ENCODE data around the gene CSKMT. TPM values are rescaled to one million over a fixed set of nuclear protein-coding genes. Genes with fewer than 3 reads are reported as not detected.
A peak's percentile ranks its signal among the peaks of the same experiment; 100 is the strongest.
"Not testable (repeated sequence)": the region's sequence is repeated elsewhere in the genome, so short reads cannot be mapped to it uniquely, and the experiment has no call there.

CSKMT gene
- 21.9 TPM for polyA plus RNA-seq (2012; ENCODE audit: missing spikeins)

GRCh38 chr11:62665075-62665598 is at the start of gene CSKMT, which contains the start of gene C11orf98:
Gene CSKMT (plus strand): TSS chr11:62665312. CDS start chr11:62665880, 568 bp downstream.
Gene C11orf98 (minus strand): TSS chr11:62665210. CDS start chr11:62665169, 41 bp downstream.
- FAIRE-seq (peak; percentile 85), DNase-seq (ENCODE audit: insufficient read length) (peak; percentile 93)
- peak; percentile 99 for TF ChIP-seq POLR2A (IDR thresholded peaks at IDR 0.05; ENCODE audit: low read depth, low read length)
- TF ChIP-seq TAF1 (IDR thresholded peaks at IDR 0.05; ENCODE audit: borderline replicate concordance, low read depth, low read length), result peak; percentile 98
- peak; percentile 99 for TF ChIP-seq POLR2AphosphoS5 (IDR thresholded peaks at IDR 0.05; ENCODE audit: low read depth, low read length)

- FAIRE-seq, result no peak
- no peak for DNase-seq (ENCODE audit: insufficient read length)
- TF ChIP-seq POLR2AphosphoS5 (IDR thresholded peaks at IDR 0.05; ENCODE audit: low read depth, low read length) (no peak), POLR2A (IDR thresholded peaks at IDR 0.05; ENCODE audit: low read depth, low read length) (no peak), TAF1 (IDR thresholded peaks at IDR 0.05; ENCODE audit: borderline replicate concordance, low read depth, low read length) (no peak)
Observed at GRCh38 chr11:62615521-62615920, 49.6 kb upstream of the CSKMT start.

GRCh38 chr11:62616957-62617356 is 48.2 kb upstream of the CSKMT start:
- DNase-seq (ENCODE audit: insufficient read length); FAIRE-seq: not testable (repeated sequence)

GRCh38 chr11:62621027-62621566 is 44.0 kb upstream of the CSKMT start:
- DNase-seq (ENCODE audit: insufficient read length) (no peak), FAIRE-seq (peak; percentile 50)
- TF ChIP-seq TAF1 (IDR thresholded peaks at IDR 0.05; ENCODE audit: borderline replicate concordance, low read depth, low read length) (no peak), POLR2A (IDR thresholded peaks at IDR 0.05; ENCODE audit: low read depth, low read length) (no peak), POLR2AphosphoS5 (IDR thresholded peaks at IDR 0.05; ENCODE audit: low read depth, low read length) (no peak)

DNA sequence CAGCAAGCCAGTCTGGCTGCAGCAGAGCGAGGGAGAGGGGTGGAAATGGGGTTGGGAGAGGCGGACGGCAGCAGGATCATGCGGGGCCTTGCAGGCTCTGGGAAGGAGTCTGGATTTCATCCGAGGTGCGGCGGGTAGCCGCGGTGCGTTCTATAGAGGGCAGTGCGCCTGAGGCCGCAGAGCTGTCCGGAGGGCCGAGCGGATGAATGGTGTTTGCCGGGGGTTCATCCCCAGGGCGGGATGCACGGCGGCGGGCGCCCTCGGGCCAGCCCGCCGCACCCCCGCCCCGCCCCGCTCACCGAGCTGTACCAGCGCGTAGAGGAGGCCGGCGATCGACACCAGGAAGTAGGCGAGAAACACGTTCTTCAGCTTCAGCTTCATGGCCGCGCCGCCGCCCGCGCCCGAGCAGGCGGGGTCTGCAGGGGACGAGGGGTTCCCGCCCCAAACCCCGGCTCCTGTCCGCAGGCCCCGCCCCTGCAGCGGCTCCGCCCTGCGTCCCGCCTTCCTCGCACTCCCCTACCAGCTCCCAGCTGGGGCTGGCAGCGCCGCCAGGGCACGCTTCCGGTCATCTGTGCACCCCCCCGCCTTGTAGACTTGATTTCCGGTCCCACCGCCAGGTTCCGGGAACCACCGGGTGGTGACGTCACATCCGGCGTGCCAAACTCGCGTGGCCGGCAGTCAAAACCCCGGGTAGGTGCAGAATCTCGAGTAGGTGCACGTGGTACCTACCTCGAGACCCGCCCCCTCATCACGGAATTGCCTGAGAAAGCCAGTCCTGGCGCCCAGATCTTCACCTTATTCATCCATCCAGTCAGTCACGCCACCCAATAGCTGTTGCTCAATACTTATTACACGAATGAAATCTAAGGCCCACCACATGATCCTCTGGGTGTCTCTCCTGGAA is 43.3 kb upstream of the CSKMT start, which contains the start of gene B3GAT3:
Gene B3GAT3 (minus strand): TSS at position 420 of the 904 bp plus-strand sequence. CDS start 39 bp downstream, at position 381.
- DNase-seq (ENCODE audit: insufficient read length), result peak; percentile 99
- TF ChIP-seq TAF1 (IDR thresholded peaks at IDR 0.05; ENCODE audit: borderline replicate concordance, low read depth, low read length) (no peak), POLR2AphosphoS5 (IDR thresholded peaks at IDR 0.05; ENCODE audit: low read depth, low read length) (peak; percentile 87), POLR2A (IDR thresholded peaks at IDR 0.05; ENCODE audit: low read depth, low read length) (peak; percentile 87)
- FAIRE-seq, result peak; percentile 99

DNA sequence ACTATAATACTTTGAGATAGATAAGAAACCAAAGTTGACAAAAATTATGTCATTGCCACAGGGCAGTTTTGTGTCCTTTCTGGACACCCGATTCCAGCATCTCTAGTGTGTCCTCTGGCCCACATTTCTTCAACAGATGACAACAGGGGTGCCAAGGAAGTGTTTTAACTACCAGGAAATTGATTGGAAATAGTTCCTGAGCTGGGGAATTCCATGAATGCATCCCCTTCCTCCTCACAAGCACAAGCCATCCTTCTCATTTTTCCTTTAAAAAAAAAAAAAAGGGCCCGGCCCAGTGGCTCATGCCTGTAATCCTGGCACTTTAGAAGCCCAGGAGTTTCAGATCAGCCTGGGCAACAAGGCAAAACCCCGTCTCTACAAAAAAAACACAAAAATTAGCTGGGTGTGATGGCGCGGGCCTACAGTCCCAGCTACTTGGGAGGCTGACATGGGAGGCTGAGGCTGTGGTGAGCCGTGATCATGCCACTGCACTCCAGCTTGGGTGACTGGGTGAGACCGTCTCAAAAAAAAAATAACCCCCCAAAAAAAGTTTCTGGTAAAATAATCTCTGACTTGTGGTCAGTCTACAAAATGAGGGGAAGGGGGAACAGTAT is 42.5 kb upstream of the CSKMT start:
- FAIRE-seq (no peak), DNase-seq (ENCODE audit: insufficient read length) (no peak)
- TF ChIP-seq POLR2A (IDR thresholded peaks at IDR 0.05; ENCODE audit: low read depth, low read length) (no peak), TAF1 (IDR thresholded peaks at IDR 0.05; ENCODE audit: borderline replicate concordance, low read depth, low read length) (no peak)

- no peak for FAIRE-seq
- DNase-seq (ENCODE audit: insufficient read length), result no peak
- TF ChIP-seq POLR2AphosphoS5 (IDR thresholded peaks at IDR 0.05; ENCODE audit: low read depth, low read length) (no peak), TAF1 (IDR thresholded peaks at IDR 0.05; ENCODE audit: borderline replicate concordance, low read depth, low read length) (no peak), POLR2A (IDR thresholded peaks at IDR 0.05; ENCODE audit: low read depth, low read length) (no peak)
Observed at GRCh38 chr11:62627713-62628112, 37.4 kb upstream of the CSKMT start.

GRCh38 chr11:62632492-62632891 is 32.6 kb upstream of the CSKMT start:
- FAIRE-seq (no peak), DNase-seq (ENCODE audit: insufficient read length) (no peak)
- TF ChIP-seq POLR2A (IDR thresholded peaks at IDR 0.05; ENCODE audit: low read depth, low read length) (no peak), TAF1 (IDR thresholded peaks at IDR 0.05; ENCODE audit: borderline replicate concordance, low read depth, low read length) (no peak), POLR2AphosphoS5 (IDR thresholded peaks at IDR 0.05; ENCODE audit: low read depth, low read length) (no peak)

GRCh38 chr11:62644220-62644619 is 20.9 kb upstream of the CSKMT start:
- FAIRE-seq (no peak), DNase-seq (ENCODE audit: insufficient read length) (no peak)
- TF ChIP-seq TAF1 (IDR thresholded peaks at IDR 0.05; ENCODE audit: borderline replicate concordance, low read depth, low read length), result no peak
- no peak for TF ChIP-seq POLR2A (IDR thresholded peaks at IDR 0.05; ENCODE audit: low read depth, low read length)
- TF ChIP-seq POLR2AphosphoS5 (IDR thresholded peaks at IDR 0.05; ENCODE audit: low read depth, low read length), result no peak

- FAIRE-seq (no peak), DNase-seq (ENCODE audit: insufficient read length) (no peak)
- TF ChIP-seq TAF1 (IDR thresholded peaks at IDR 0.05; ENCODE audit: borderline replicate concordance, low read depth, low read length) (no peak), POLR2AphosphoS5 (IDR thresholded peaks at IDR 0.05; ENCODE audit: low read depth, low read length) (no peak), POLR2A (IDR thresholded peaks at IDR 0.05; ENCODE audit: low read depth, low read length) (no peak)
Observed at GRCh38 chr11:62645671-62645945, 19.5 kb upstream of the CSKMT start.

- peak; percentile 100 for DNase-seq (ENCODE audit: insufficient read length)
- FAIRE-seq, result peak; percentile 99
- peak; percentile 88 for TF ChIP-seq POLR2AphosphoS5 (IDR thresholded peaks at IDR 0.05; ENCODE audit: low read depth, low read length)
- peak; percentile 94 for TF ChIP-seq TAF1 (IDR thresholded peaks at IDR 0.05; ENCODE audit: borderline replicate concordance, low read depth, low read length)
- TF ChIP-seq POLR2A (IDR thresholded peaks at IDR 0.05; ENCODE audit: low read depth, low read length), result peak; percentile 92
Observed at GRCh38 chr11:62645946-62646824, 18.9 kb upstream of the CSKMT start, which contains the start of gene GANAB. Gene GANAB (minus strand): TSS chr11:62646613. CDS start chr11:62646599, 14 bp downstream.

Measured in GM12892 (cell line).